Right lobe of liver (tissue), 6 donors: ENCODE measurements around the gene TBL2. TPM values are rescaled to one million over a fixed set of nuclear protein-coding genes. Genes with fewer than 3 reads are reported as not detected.
"Not testable (repeated sequence)": the region's sequence is repeated elsewhere in the genome, so short reads cannot be mapped to it uniquely, and the experiment has no call there.

ENCODE experiments used
- ATAC-seq, 4 donors: fragments of 200-7000 bp; cut with Tn5 transposase; one replicate each; pipeline ENCODE4 v1.9.1; 2020; ENCODE audit warnings: mild to moderate bottlenecking in 4 of 4, moderate library complexity in 4 of 4
- DNase-seq, 3 donors: peaks; one replicate each; pipeline ENCODE4 v3.0.0-alpha.2; 2020
- H3K27ac ChIP-seq, 3 donors: fragments of 200-600 bp; one replicate each; pipeline ENCODE4 v1.8.0; 2022
- H3K27me3 ChIP-seq, 2 donors: fragments of 200-600 bp; one replicate each; pipeline ENCODE4 v1.8.0; 2022
- H3K36me3 ChIP-seq, 4 donors: fragments of 200-600 bp; sonication (generic) in 1 of 4; one replicate each; pipeline versions ENCODE4 v1.5.1 to v1.8.0; 2017 to 2022; ENCODE audit warnings: control low read depth in 1 of 4
- H3K4me1 ChIP-seq, 4 donors: fragments of 200-600 bp; sonication (generic) in 1 of 4; one replicate each; pipeline versions ENCODE4 v1.5.1 to v1.8.0; 2017 to 2022; ENCODE audit warnings: control low read depth in 1 of 4
- H3K4me3 ChIP-seq, 3 donors: fragments of 200-600 bp; one replicate each; pipeline ENCODE4 v1.8.0; 2022
- H3K9me3 ChIP-seq, 4 donors: fragments of 200-600 bp; sonication (generic) in 1 of 4; one replicate each; pipeline versions ENCODE4 v1.5.1 to v1.8.0; 2017 to 2022; ENCODE audit warnings: control low read depth in 1 of 4
- POLR2A ChIP-seq: fragments of 450-650 bp; IDR thresholded peaks from one replicate; pipeline ENCODE4 v1.6.1; 2017; ENCODE audit warnings: antibody characterized with exemption, mild to moderate bottlenecking
- WGBS: methylation state at CpG from one replicate; pipeline ENCODE4 v1.1.6; 2018; ENCODE audit warnings: low coverage, low lambda C conversion rate; ENCODE audit not compliant: insufficient coverage; ENCODE audit errors: missing lambda C conversion rate; 5-methylcytosine and 5-hydroxymethylcytosine counted together
- intact Hi-C, 2 donors: fragments of 100-400 bp; cut with DNase I; formaldehyde crosslinking; loops; one replicate each; pipeline versions ENCODE4 v1.11.2 to v1.14.1; 2022
- total RNA-seq, 6 experiments: library from RNA; depleted of rRNA in 2 of 6; stranded (reverse); fragments of >200 nt in 2 of 6; fragmentation: NEBNext Ultra II Directional in 3 of 6; extraction: Animal tissue kit (Norgen Biotek cat#: 25700) in 3 of 6; gene quantifications; one replicate each; pipeline versions ENCODE4 v1.1.0 to v1.2.4, GENCODE V29; 2016 to 2023
- TF ChIP-seq, protein P1 (sequence below), 4 donors: fragments of 200-600 bp in 3 of 4; fragments of 450-650 bp in 1 of 4; IDR thresholded peaks; one replicate each; pipeline versions ENCODE4 v1.5.1 to v1.8.0; 2016 to 2022; ENCODE audit warnings: antibody characterized with exemption in 4 of 4, mild to moderate bottlenecking in 2 of 4
- donor health status: DM: no; HTN: yes; CAD: no.
- donor health status: DM: no; HTN: no; CAD: no.
- donor health status: DM: no; HTN: no; CAD: no.
- donor health status: DM: no; HTN: yes; CAD: no.
- donor health status: DM: no; HTN: yes; CAD: no.

TBL2 gene
- total RNA-seq, 6 experiments from 2014 or later, result 12.3 to 31.1 (median 16.6) TPM

DNA sequence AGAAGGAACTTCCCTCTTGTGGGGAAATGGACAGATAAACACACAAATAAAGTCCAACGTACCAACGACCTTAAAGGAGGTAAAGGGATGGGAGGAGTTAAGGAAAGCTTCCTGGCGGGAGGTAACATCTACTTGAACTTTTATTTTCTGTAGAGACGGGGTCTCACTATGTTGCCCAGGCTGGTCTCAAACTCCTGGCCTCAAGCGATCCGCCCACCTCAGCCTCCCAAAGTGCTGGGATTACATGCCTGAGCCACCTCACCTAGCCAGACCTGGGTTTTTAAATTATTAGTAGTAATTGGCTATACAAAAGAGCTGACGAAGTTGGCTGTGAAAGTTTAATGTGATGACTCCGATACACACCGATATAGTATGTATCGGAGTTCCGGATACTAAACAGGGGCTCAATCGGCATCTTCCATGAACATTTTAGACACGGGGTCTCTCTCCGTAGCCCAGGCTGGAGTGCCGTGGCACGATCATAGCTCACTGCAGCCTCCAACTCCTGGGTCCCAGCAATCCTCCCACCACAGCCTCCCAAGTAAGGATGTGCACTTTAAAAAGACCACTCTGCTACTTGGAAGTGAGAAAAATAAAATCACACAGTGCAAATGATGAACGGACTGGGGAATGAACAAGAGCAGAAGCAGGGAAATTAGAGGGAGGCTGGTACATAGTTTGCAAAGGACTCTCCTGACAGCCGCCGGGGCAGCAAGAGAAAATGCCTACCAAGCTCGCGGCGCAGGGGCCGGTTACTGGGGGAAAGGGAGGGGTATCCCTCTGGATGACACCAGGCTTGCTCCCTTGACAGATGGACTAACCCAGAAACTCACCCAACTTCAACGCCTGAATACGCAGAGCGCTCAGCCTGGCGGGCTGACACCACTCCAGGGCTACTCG lies 21.9 kb downstream of the TBL2 start:
- intact Hi-C loops, result loop anchor here (5.0 kb wide), 1 partner anchor 34 kb away; the partner anchor contains the start of gene BAZ1B (in 2 of the 2)
- Histone ChIP-seq H3K27ac (peak overlapping the region; percentile 52 to 97 (median 57)), H3K36me3 (peaks cover 0 to 34% (median 8%) of the 10 kb centered on the region in 4 donors), H3K27me3 (no peaks in the 10 kb centered on the region), H3K4me1 (peaks cover 0 to 16% (median 8%) of the 10 kb centered on the region in 4 donors), H3K4me3 (peak overlapping the region; percentile 58 to 69 (median 68)), H3K9me3 (no peaks in the 10 kb centered on the region)
- 25% methylated on average over 22 of the region's 28 CpGs for WGBS
- no peak for ATAC-seq
- no peak for TF ChIP-seq POLR2A
- TF ChIP-seq, protein P1, sequence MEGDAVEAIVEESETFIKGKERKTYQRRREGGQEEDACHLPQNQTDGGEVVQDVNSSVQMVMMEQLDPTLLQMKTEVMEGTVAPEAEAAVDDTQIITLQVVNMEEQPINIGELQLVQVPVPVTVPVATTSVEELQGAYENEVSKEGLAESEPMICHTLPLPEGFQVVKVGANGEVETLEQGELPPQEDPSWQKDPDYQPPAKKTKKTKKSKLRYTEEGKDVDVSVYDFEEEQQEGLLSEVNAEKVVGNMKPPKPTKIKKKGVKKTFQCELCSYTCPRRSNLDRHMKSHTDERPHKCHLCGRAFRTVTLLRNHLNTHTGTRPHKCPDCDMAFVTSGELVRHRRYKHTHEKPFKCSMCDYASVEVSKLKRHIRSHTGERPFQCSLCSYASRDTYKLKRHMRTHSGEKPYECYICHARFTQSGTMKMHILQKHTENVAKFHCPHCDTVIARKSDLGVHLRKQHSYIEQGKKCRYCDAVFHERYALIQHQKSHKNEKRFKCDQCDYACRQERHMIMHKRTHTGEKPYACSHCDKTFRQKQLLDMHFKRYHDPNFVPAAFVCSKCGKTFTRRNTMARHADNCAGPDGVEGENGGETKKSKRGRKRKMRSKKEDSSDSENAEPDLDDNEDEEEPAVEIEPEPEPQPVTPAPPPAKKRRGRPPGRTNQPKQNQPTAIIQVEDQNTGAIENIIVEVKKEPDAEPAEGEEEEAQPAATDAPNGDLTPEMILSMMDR (IDR thresholded peaks at IDR 0.05), result no peak
- DNase-seq, result no peak

DNA sequence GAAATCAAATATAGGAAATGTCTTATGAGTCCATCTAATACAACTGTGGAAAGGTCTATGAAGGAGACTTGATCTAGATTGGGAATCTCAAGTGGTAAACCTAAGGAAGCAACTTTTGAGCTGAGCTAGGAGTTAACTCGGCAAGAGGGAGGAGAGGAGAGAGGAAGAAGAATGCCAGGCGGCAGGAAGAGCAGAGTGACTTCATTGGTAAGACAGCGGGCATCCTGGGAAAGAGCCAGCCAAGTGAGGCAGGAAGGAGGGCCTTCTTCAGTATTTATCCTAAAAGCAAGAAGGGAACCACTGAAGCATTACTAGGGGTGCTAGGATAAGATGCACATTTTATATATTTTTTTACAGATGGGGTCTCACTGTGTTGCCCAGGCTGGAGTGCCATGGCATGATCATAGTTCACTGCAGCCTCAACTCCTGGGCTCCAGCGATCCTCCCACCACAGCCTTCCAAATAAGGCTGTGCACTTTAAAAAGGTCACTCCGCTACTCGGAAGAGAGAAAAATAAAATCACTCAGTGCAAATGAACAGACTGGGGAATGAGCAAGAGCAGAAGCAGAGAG lies 22.9 kb downstream of the TBL2 start:
- DNase-seq (no peak), ATAC-seq (no peak)
- Histone ChIP-seq H3K27ac (no peak overlapping the region), H3K36me3 (peaks cover 0 to 40% (median 12%) of the 10 kb centered on the region in 4 donors), H3K4me1 (peaks cover 0 to 16% (median 8%) of the 10 kb centered on the region in 4 donors), H3K4me3 (no peak overlapping the region), H3K9me3 (no peaks in the 10 kb centered on the region), H3K27me3 (no peaks in the 10 kb centered on the region)
- WGBS, result 65% methylated on average over 6 of the region's 6 CpGs
- intact Hi-C loops, result loop anchor here (5.0 kb wide), 1 partner anchor 33 kb away; the partner anchor contains the start of gene BAZ1B (in 2 of the 2)
- TF ChIP-seq, protein P1 (IDR thresholded peaks at IDR 0.05), result no peak
- no peak for TF ChIP-seq POLR2A

DNA sequence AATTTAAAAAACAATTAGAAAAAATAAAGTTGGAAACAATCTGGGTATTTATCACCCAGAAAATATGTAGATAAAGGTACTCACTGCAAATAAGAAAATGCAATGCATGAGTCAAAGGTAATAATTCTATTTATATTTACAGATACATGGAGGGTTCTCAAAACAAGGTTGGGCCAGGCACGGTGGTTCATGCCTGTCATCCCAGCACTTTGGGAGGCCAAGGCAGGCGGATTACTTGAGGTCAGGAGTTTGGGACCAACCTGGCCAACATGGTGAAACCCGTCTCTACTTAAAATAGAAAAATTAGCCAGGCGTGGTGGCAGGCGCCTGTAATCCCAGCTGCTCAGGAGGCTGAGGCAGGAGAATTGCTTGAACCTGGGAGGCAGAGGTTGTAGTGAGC lies 28.3 kb downstream of the TBL2 start:
- not testable (repeated sequence) for DNase-seq
- peaks cover 0 to 42% (median 24%) of the 10 kb centered on the region in 4 donors for H3K36me3 ChIP-seq

DNA sequence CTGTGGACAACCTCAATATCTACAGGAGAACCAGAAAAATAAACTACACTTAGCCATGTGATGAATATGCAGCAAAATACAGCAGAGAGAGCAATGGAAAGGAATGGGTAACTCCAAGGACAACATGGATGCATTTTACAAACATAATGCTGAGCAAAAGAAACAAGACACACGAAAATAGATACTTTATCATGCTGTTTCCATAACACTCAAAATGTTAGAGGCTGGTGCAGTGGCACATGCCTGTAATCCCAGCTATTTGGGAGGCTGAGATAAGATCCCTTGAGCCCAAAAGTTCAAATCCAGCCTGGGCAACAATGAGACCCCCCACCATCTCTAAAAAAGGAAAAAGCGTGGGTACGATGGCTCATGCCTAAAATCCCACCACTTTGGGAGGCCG lies 29.2 kb downstream of the TBL2 start:
- Histone ChIP-seq H3K4me1 (no peaks in the 10 kb centered on the region), H3K4me3 (no peak overlapping the region), H3K36me3 (peaks cover 0 to 40% (median 22%) of the 10 kb centered on the region in 4 donors), H3K27me3 (no peaks in the 10 kb centered on the region), H3K9me3 (no peaks in the 10 kb centered on the region), H3K27ac (no peak overlapping the region)
- TF ChIP-seq, protein P1 (IDR thresholded peaks at IDR 0.05), result no peak
- TF ChIP-seq POLR2A, result no peak
- intact Hi-C loops, result no loop called here
- 83% methylated on average over 4 of the region's 4 CpGs for WGBS
- ATAC-seq (no peak), DNase-seq (no peak)

More for the DNA sequence above, 28.3 kb downstream of the TBL2 start:
- H3K27me3 ChIP-seq, H3K27ac ChIP-seq, ATAC-seq, H3K9me3 ChIP-seq, intact Hi-C loops, H3K4me3 ChIP-seq, H3K4me1 ChIP-seq: not testable (repeated sequence)
- 82% methylated on average over 4 of the region's 5 CpGs for WGBS

DNA sequence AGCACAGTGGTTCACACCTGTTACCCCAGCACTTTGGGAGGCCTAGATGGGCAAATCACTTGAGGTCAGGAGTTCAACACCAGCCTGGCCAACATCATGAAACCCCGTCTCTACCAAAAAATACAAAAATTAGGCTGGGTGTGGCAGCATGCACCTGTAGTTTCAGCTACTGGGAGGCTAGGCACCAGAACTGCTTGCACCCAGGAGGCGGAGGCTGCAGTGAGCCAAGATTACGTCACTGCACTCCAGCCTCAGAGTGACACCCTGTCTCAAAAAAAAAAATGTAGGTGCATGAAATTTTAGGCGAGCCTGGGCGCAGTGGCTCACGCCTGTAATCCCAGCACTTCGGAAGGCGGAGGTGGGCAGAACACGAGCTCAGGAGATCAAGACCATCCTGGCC lies 30.5 kb downstream of the TBL2 start:
- no peak overlapping the region for H3K27ac ChIP-seq
- no peaks in the 10 kb centered on the region for H3K4me1 ChIP-seq
- H3K4me3 ChIP-seq, result no peak overlapping the region
- no peak for DNase-seq
- TF ChIP-seq, protein P1 (IDR thresholded peaks at IDR 0.05), result no peak
- no peaks in the 10 kb centered on the region for H3K9me3 ChIP-seq
- no peak for ATAC-seq
- intact Hi-C loops, result no loop called here
- H3K36me3 ChIP-seq, result peaks cover 0 to 48% (median 22%) of the 10 kb centered on the region in 4 donors
- 89% methylated on average over 8 of the region's 9 CpGs for WGBS
- H3K27me3 ChIP-seq, result no peaks in the 10 kb centered on the region
